Fibroblast of mammary gland (primary cell): ENCODE data around the gene YAF2.
A peak's percentile ranks its signal among the peaks of the same experiment; 100 is the strongest.
"Not testable (repeated sequence)": the region's sequence is repeated elsewhere in the genome, so short reads cannot be mapped to it uniquely, and the experiment has no call there.

ENCODE experiments used
- DNase-seq: peaks from one replicate; pipeline ENCODE4 v3.0.0-alpha.2; 2010; ENCODE audit warnings: low read depth
- H3K4me3 ChIP-seq: 2 replicates; pipeline ENCODE4 v1.5.1; 2011; ENCODE audit warnings: low read depth, mild to moderate bottlenecking, low read length, moderate library complexity; ENCODE audit not compliant: control insufficient read depth
- CTCF ChIP-seq: conservative IDR thresholded peaks from 2 replicates; pipeline ENCODE4 v1.5.1; 2011; ENCODE audit warnings: low read depth, low read length, inconsistent platforms; ENCODE audit not compliant: control insufficient read depth, insufficient read depth

The YAF2 gene

GRCh38 chr12:42199007-42199406, 39.0 kb downstream of the YAF2 start:
- no peak for DNase-seq
- no peak for TF ChIP-seq CTCF
- no peak overlapping the region for H3K4me3 ChIP-seq

- no peak for DNase-seq
- no peak for TF ChIP-seq CTCF
- no peak overlapping the region for H3K4me3 ChIP-seq
These were observed 41.1 kb downstream of the YAF2 start for GRCh38 chr12:42196723-42197603.

- DNase-seq, result no peak
- no peak overlapping the region for H3K4me3 ChIP-seq
- no peak for TF ChIP-seq CTCF
These were observed 45.4 kb downstream of the YAF2 start for GRCh38 chr12:42192686-42193085.

DNA sequence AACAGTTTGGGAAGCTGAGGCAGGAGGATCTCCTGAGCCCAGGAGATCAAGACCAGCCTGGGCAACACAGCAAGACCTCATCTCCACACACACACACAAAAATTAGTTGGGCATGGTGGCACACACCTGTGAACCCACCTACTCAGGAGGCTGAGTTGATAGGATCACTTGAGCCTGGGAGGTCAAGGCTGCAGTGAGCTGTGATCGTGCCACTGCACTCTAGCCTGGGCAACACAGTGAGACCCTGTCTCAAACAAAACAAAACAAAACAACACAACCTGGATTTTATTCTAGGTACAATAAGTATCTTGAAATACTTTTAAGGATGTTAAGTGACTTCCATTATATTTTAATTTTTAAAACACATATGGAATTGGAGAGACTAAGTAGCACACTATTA, 45.8 kb downstream of the YAF2 start:
- no peak overlapping the region for H3K4me3 ChIP-seq
- DNase-seq, result no peak
- TF ChIP-seq CTCF, result no peak

DNA sequence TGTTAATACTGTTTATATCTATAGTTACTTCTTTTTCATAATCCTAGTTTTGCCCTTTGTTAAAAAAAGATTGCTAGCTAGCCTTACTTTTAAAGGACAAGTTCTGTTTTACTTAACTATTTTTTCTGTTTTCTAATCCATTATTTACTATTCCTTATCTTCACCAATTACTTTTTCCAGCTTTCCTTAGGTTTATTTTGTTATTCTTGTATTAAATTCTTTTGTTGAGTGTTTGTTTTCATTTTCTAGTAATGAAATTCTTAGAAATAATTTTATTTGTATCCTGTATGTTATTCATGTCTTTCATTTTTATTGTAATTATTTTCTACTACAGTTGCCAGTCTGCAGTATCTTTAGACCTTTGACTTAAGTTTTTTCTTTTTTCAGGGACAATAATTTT, 47.7 kb downstream of the YAF2 start:
- no peak for TF ChIP-seq CTCF
- no peak overlapping the region for H3K4me3 ChIP-seq
- DNase-seq, result no peak

DNA sequence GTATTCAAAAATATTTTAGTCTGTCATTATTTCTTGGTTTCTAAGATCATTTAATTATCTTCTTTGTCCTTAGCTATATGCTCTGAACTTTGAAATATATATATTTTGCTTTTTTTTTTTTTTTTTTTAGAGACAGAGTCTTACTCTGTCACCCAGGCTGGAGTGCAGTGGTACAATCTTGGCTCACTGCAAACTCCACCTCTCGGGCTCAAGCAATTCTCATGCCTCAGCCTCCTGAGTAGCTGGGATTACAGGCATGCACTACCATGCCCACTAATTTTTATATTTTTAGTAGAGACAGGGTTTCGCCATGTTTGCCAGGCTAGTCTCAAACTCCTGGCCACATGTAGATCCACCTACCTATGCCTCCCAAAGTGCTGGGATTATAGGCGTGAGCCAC, 49.8 kb downstream of the YAF2 start:
- not testable (repeated sequence) for H3K4me3 ChIP-seq, DNase-seq

DNA sequence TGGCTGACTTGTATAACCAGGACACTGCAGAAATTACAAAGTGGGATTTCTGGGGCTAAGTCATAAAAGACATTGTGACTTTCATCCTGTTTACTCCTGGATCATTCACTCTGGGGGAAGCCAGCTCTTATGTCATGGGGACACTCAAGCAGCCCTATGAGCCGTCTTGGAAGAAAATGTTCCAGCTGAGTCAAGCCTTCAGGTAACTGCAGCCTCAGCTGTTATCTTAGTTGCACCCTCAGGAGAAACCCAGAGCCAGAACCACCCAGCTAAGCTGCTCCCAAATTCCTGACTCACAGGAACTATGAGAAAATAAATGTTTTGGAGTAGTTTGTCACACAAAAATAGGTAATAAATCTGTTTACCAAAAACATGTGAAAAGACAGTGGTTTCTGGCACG, 50.2 kb downstream of the YAF2 start:
- peak; percentile 12 for DNase-seq
- H3K4me3 ChIP-seq, result no peak overlapping the region

More for the DNA sequence above, 50.2 kb downstream of the YAF2 start:
- TF ChIP-seq CTCF, result no peak
